Panc1 (cell line): ENCODE measurements around the gene PDZD2. TPM values are rescaled to one million over a fixed set of nuclear protein-coding genes. Genes with fewer than 3 reads are reported as not detected.
"Not testable (repeated sequence)": the region's sequence is repeated elsewhere in the genome, so short reads cannot be mapped to it uniquely, and the experiment has no call there.

Experiments used
- ATAC-seq: fragments of 200-7000 bp; cut with Tn5 transposase; 2 replicates; pipeline ENCODE4 v1.9.1; 2020; ENCODE audit warnings: mild to moderate bottlenecking, moderate library complexity
- BruUV-seq: library from RNA; stranded (reverse); fragments of 400-500 nt; replicated peaks from 2 replicates; lab custom pipeline; 2021; lab: Mats Ljungman, UMichigan
- CTCF ChIA-PET: fragments of 300-600 bp; sonication (Branson Sonifier 250); formaldehyde crosslinking; loops from one replicate; lab custom pipeline; 2022; ENCODE audit warnings: antibody characterized with exemption; lab: Charles Lee
- POLR2A ChIA-PET: fragments of 300-600 bp; sonication (Branson Sonifier 250); formaldehyde crosslinking; loops from one replicate; lab custom pipeline; 2022; ENCODE audit warnings: antibody characterized with exemption; lab: Charles Lee
- DNase-seq: peaks from one replicate; pipeline ENCODE4 v3.0.0-alpha.2; 2010; ENCODE audit warnings: low read depth, low spot score
- H3K27ac ChIP-seq: 2 replicates; pipeline ENCODE4 v1.5.1; 2011; ENCODE audit warnings: mild to moderate bottlenecking, low read length, inconsistent platforms
- H3K27me3 ChIP-seq: fragments of 200-500 bp; sonication (Bioruptor generic); 2 replicates; pipeline ENCODE4 v1.6.0; 2014; ENCODE audit warnings: low read length, inconsistent platforms; ENCODE audit not compliant: control insufficient read depth, insufficient read depth
- H3K36me3 ChIP-seq: fragments of 200-500 bp; sonication (Bioruptor generic); 2 replicates; pipeline ENCODE4 v1.5.1; 2014; ENCODE audit warnings: inconsistent platforms, mild to moderate bottlenecking, low read length, moderate library complexity; ENCODE audit not compliant: control insufficient read depth, insufficient read depth
- H3K4me1 ChIP-seq: 2 replicates; pipeline ENCODE4 v1.5.1; 2011; ENCODE audit warnings: inconsistent platforms, mild to moderate bottlenecking, low read length, moderate library complexity; ENCODE audit not compliant: control insufficient read depth, insufficient read depth
- H3K4me3 ChIP-seq, 2 experiments: 2 replicates each; pipeline ENCODE4 v1.5.1; 2011 to 2012; ENCODE audit warnings: low read depth in 2 of 2, low read length in 2 of 2, mild to moderate bottlenecking in 2 of 2, inconsistent platforms in 1 of 2, moderate library complexity in 1 of 2
- H3K9me3 ChIP-seq: fragments of 200-500 bp; sonication (Bioruptor generic); 2 replicates; pipeline ENCODE4 v1.5.1; 2014; ENCODE audit warnings: low read depth, mild to moderate bottlenecking, inconsistent platforms, low read length, moderate library complexity; ENCODE audit not compliant: control insufficient read depth, insufficient read depth
- CTCF ChIP-seq: fragments of 450-650 bp; IDR thresholded peaks from 2 replicates; pipeline ENCODE4 v1.5.1; 2017; ENCODE audit warnings: mild to moderate bottlenecking
- POLR2AphosphoS5 ChIP-seq: IDR thresholded peaks from 2 replicates; pipeline ENCODE4 v1.6.1; 2012; ENCODE audit warnings: mild to moderate bottlenecking, low read depth, low read length, moderate library complexity
- REST ChIP-seq, 2 experiments: IDR thresholded peaks; 2 replicates each; pipeline ENCODE4 v1.6.1; 2011 to 2012; ENCODE audit warnings: low read depth in 2 of 2, control low read depth in 1 of 2, low read length in 1 of 2, mild to moderate bottlenecking in 1 of 2, moderate library complexity in 1 of 2; ENCODE audit not compliant: insufficient read depth in 1 of 2
- SIN3A ChIP-seq: IDR thresholded peaks from 2 replicates; pipeline ENCODE4 v1.6.1; 2012; ENCODE audit warnings: low read depth, mild to moderate bottlenecking, low read length, moderate library complexity, borderline replicate concordance; ENCODE audit not compliant: insufficient read depth
- TCF7L2 ChIP-seq: IDR thresholded peaks from 2 replicates; pipeline ENCODE4 v1.6.1; 2011; ENCODE audit warnings: mild to moderate bottlenecking, low read depth, low read length, inconsistent platforms
- in situ Hi-C: cut with HindIII; loops from 2 replicates; pipeline ENCODE4 v1.10.0; 2016; ENCODE audit warnings: low sequenced_read_pairs, low pct_unique_long_range_greater_than_20kb
- intact Hi-C: fragments of 100-400 bp; cut with micrococcal nuclease; formaldehyde crosslinking; loops from one replicate; pipeline ENCODE4 v1.10.0; 2022; ENCODE audit not compliant: unreplicated experiment
- total RNA-seq: library from RNA; stranded (reverse); gene quantifications from one replicate; pipeline ENCODE4 v1.2.1, GENCODE V29; 2021; ENCODE audit not compliant: unreplicated experiment

Gene PDZD2
- total RNA-seq, 1 experiment from 2014 or later: 0.10 TPM

- intact Hi-C loops (no loop called here), in situ Hi-C loops (no loop called here)
- H3K4me1 ChIP-seq: no peaks in the 10 kb centered on the region
- TF ChIP-seq CTCF (no peak), SIN3A (no peak), POLR2AphosphoS5 (no peak), TCF7L2 (no peak), REST (IDR thresholded peaks at IDR 0.05; ENCODE audit: insufficient read depth in 1 of 2, low read depth in 2 of 2, low read length in 1 of 2) (no peak)
- no peaks in the 10 kb centered on the region for H3K36me3 ChIP-seq
- no peak for DNase-seq
- no TSS peak for BruUV-seq
- no peak overlapping the region for H3K27ac ChIP-seq
- ATAC-seq: no peak
- CTCF ChIA-PET: interaction anchor here (0.7 kb wide), 1 partner anchor 89 kb away, joined by 7 read pairs; no protein-coding TSS in a partner anchor
- no peaks in the 10 kb centered on the region for H3K9me3 ChIP-seq
- no peaks in the 10 kb centered on the region for H3K27me3 ChIP-seq
- POLR2A ChIA-PET: no interaction called here
- H3K4me3 ChIP-seq: no peak overlapping the region
Observed at GRCh38 chr5:31726952-31727351, 88.0 kb downstream of the PDZD2 start.

- Histone ChIP-seq H3K27ac (no peak overlapping the region), H3K36me3 (no peaks in the 10 kb centered on the region), H3K4me3 (no peak overlapping the region), H3K4me1 (no peaks in the 10 kb centered on the region), H3K9me3 (no peaks in the 10 kb centered on the region), H3K27me3 (no peaks in the 10 kb centered on the region)
- intact Hi-C loops: no loop called here
- in situ Hi-C loops: no loop called here
- ChIA-PET POLR2A (no interaction called here), CTCF (no interaction called here)
- DNase-seq (no peak), ATAC-seq (no peak)
- TF ChIP-seq POLR2AphosphoS5 (no peak), CTCF (no peak), REST (IDR thresholded peaks at IDR 0.05; ENCODE audit: insufficient read depth in 1 of 2, low read depth in 2 of 2, low read length in 1 of 2) (no peak), TCF7L2 (no peak), SIN3A (no peak)
- BruUV-seq: no TSS peak
Observed at GRCh38 chr5:31728039-31728438, 89.1 kb downstream of the PDZD2 start.

GRCh38 chr5:31728806-31729205 is 89.9 kb downstream of the PDZD2 start:
- H3K27ac ChIP-seq, ATAC-seq, H3K4me3 ChIP-seq, in situ Hi-C loops, CTCF ChIA-PET, H3K36me3 ChIP-seq, DNase-seq, intact Hi-C loops, H3K9me3 ChIP-seq, POLR2A ChIA-PET, H3K4me1 ChIP-seq, H3K27me3 ChIP-seq, BruUV-seq: not testable (repeated sequence)
